Vagina (tissue), 2 donors: ENCODE results near the gene SLC2A1.

Experiments
- POLR2AphosphoS5 ChIP-seq, 2 donors: sonication (generic); formaldehyde crosslinking; IDR thresholded peaks; one replicate each; pipeline ENCODE4 v1.9.0; 2017; ENCODE audit warnings: antibody characterized with exemption in 2 of 2, mild to moderate bottlenecking in 2 of 2, low read depth in 1 of 2; ENCODE audit not compliant: insufficient read depth in 1 of 2
- TF ChIP-seq, protein P1 (sequence below), 3 experiments: fragments of 450-650 bp in 2 of 3; fragments of 200-600 bp in 1 of 3; sonication (generic) in 1 of 3; IDR thresholded peaks; one replicate each; pipeline ENCODE4 v1.5.1; 2017 to 2019; ENCODE audit warnings: antibody characterized with exemption in 3 of 3, mild to moderate bottlenecking in 2 of 3, moderate library complexity in 2 of 3

DNA sequence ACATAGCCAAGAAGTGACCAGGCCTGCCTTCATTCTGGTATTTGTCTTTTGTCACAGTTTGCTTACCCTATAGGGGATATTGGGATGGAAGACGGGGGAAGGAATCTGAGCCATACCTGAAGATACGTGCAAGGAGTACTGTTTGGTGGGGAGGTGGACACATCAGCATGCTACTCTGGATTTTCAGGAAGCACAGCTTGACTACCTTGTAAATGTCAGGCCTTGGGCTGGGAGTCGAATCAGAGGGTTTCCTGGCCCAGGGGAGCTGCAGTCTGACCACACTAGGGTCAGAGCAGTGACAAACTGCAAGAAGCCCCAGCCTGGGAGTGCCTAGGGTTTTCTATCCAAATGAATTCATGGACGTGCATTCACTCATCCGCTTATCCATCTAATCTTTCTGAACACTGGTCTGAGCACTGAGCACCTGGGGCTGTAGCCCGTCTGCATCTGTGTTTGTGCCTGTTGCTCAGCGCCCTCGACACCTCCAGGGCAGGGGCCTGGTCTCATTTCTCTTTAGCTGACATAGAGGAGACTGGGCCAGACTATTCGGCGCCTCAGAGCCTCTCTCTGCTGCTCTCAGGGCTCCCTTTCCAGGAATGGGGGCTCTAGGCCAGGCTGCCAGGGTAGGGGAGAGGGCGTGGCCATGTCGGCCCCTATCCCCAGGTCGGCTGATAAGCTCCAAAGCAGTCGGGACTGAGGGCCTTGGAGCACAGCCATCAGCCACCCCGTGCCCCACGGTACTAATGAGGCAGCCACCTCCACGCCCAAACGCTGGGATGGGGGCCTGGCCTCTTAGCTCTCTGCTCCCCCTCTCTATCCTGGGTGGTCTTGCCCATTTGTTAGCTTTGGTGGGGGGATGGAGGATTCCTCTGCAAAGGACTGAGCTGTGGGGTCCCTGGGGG is 47.0 kb upstream of the SLC2A1 start:
- TF ChIP-seq, protein P1, sequence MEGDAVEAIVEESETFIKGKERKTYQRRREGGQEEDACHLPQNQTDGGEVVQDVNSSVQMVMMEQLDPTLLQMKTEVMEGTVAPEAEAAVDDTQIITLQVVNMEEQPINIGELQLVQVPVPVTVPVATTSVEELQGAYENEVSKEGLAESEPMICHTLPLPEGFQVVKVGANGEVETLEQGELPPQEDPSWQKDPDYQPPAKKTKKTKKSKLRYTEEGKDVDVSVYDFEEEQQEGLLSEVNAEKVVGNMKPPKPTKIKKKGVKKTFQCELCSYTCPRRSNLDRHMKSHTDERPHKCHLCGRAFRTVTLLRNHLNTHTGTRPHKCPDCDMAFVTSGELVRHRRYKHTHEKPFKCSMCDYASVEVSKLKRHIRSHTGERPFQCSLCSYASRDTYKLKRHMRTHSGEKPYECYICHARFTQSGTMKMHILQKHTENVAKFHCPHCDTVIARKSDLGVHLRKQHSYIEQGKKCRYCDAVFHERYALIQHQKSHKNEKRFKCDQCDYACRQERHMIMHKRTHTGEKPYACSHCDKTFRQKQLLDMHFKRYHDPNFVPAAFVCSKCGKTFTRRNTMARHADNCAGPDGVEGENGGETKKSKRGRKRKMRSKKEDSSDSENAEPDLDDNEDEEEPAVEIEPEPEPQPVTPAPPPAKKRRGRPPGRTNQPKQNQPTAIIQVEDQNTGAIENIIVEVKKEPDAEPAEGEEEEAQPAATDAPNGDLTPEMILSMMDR (IDR thresholded peaks at IDR 0.05): no peak
- TF ChIP-seq POLR2AphosphoS5 (IDR thresholded peaks at IDR 0.05; ENCODE audit: insufficient read depth in 1 of 2, low read depth in 1 of 2): no peak
